ENCODE measurements around the gene LINS1. TPM values are rescaled to one million over a fixed set of nuclear protein-coding genes. Genes with fewer than 3 reads are reported as not detected.

Gene LINS1
- total RNA-seq, 2 donors from 2014 or later, result 6.1 to 8.0 TPM

DNA sequence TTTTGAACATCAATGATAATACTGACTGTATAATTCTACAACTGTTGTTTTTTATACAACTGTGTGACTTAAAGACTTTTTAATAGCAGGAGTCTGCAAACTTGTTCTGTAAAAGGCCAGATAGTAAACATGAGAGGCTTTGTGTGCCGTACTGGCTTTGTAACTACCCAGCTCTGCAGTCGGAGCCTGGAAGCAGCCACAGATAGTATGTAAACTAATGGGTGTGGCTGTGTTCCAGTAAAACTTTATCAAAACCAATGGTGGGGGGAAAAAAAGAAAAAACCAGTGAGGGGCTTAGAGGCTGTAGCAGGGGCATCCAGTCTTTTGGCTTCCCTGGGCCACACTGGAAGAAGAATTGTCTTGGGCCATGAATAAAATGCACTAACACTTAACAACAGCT lies 12.4 kb upstream of the LINS1 start:
- no peaks in the 10 kb centered on the region for H3K27me3 Mint-ChIP-seq (ENCODE audit: insufficient read depth)
- H3K4me3 Mint-ChIP-seq, result no peak overlapping the region
- Histone ChIP-seq H3K9ac (ENCODE audit: extremely low read depth, low read length, poor library complexity, severe bottlenecking) (no peak overlapping the region), H3K27me3 (ENCODE audit: control insufficient read depth, insufficient read depth, low read length, poor library complexity, severe bottlenecking) (no peaks in the 10 kb centered on the region), H3K36me3 (ENCODE audit: control insufficient read depth, insufficient read depth, low read length) (peaks cover 46% of the 10 kb centered on the region), H3K4me1 (ENCODE audit: control insufficient read depth, insufficient read depth, low read length) (no peaks in the 10 kb centered on the region), H3K9me3 (ENCODE audit: control insufficient read depth, low read length) (no peaks in the 10 kb centered on the region), H3K27ac (ENCODE audit: low read depth, low read length) (no peak overlapping the region), H3K4me3 (ENCODE audit: low read length) (no peak overlapping the region)
- 97 to 100% methylated on average over 2 of the region's 2 CpGs for WGBS, 2 experiments (ENCODE audit: insufficient coverage in 1 of 2, insufficient read length in 1 of 2)
- TF ChIP-seq CTCF (conservative IDR thresholded peaks at IDR 0.05), result no peak
- H3K9me3 Mint-ChIP-seq, result no peaks in the 10 kb centered on the region
- H3K36me3 Mint-ChIP-seq (ENCODE audit: low read depth), result peaks cover 55% of the 10 kb centered on the region
- H3K27ac Mint-ChIP-seq, result no peak overlapping the region
- H3K4me1 Mint-ChIP-seq, result no peaks in the 10 kb centered on the region
- DNase-seq, result no peak

DNA sequence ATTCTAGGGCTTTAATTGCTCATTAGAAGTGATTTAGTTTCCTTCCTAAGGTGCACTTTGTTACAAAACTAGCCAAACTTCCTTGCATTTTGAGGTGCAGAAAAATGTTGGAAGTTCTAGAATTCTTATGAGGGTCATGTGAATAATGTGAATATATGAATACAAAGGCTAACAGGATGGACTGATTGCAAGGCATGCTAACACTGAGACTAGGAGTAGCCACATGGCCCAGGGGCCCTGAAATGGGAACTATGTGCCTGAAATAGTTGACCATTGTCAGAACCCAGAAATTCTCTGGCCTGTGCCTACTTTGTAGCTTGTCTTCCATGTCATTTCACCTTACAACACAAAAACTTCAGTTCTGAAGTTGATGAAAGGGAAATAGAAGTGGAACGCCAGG lies 11.2 kb upstream of the LINS1 start:
- Mint-ChIP-seq H3K9me3 (no peaks in the 10 kb centered on the region), H3K36me3 (ENCODE audit: low read depth) (peaks cover 53% of the 10 kb centered on the region), H3K4me1 (no peaks in the 10 kb centered on the region), H3K27me3 (ENCODE audit: insufficient read depth) (no peaks in the 10 kb centered on the region), H3K4me3 (no peak overlapping the region), H3K27ac (no peak overlapping the region)
- WGBS, 2 experiments (ENCODE audit: insufficient coverage in 1 of 2, insufficient read length in 1 of 2), result 91% methylated on average over 1 of the region's 1 CpG; no CpG with 5 or more reads in 1 of the 2 experiments
- no peak for TF ChIP-seq CTCF (conservative IDR thresholded peaks at IDR 0.05)
- DNase-seq, result no peak
- H3K4me1 ChIP-seq (ENCODE audit: control insufficient read depth, insufficient read depth, low read length), result no peaks in the 10 kb centered on the region
- H3K9me3 ChIP-seq (ENCODE audit: control insufficient read depth, low read length), result no peaks in the 10 kb centered on the region
- H3K36me3 ChIP-seq (ENCODE audit: control insufficient read depth, insufficient read depth, low read length), result peaks cover 53% of the 10 kb centered on the region
- H3K27ac ChIP-seq (ENCODE audit: low read depth, low read length), result no peak overlapping the region
- no peak overlapping the region for H3K4me3 ChIP-seq (ENCODE audit: low read length)
- H3K9ac ChIP-seq (ENCODE audit: extremely low read depth, low read length, poor library complexity, severe bottlenecking), result no peak overlapping the region
- H3K27me3 ChIP-seq (ENCODE audit: control insufficient read depth, insufficient read depth, low read length, poor library complexity, severe bottlenecking), result no peaks in the 10 kb centered on the region

DNA sequence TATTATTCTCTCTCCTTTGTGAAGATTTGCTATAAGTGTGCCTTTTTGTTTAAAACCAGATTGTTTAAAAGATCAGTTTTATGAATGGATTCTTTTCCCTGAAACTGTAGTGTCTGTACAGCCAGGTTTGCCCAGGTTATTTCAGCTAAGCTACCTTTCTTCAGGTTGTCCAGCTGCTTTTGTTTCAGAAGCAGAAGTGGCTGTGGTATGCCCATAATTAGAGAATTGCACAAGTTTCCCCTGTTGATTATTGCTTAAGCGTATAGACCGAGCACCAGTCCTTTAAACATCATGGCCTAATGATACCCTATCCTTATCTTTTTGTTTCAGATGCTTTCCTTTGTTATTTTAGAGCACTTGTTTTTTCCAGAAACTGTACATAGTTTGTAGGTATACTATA lies 10.6 kb upstream of the LINS1 start:
- H3K9me3 ChIP-seq (ENCODE audit: control insufficient read depth, low read length), result no peaks in the 10 kb centered on the region

More for the DNA sequence above, 10.6 kb upstream of the LINS1 start:
- Histone ChIP-seq H3K36me3 (ENCODE audit: control insufficient read depth, insufficient read depth, low read length) (peaks cover 60% of the 10 kb centered on the region), H3K4me3 (ENCODE audit: low read length) (no peak overlapping the region), H3K27me3 (ENCODE audit: control insufficient read depth, insufficient read depth, low read length, poor library complexity, severe bottlenecking) (no peaks in the 10 kb centered on the region), H3K9ac (ENCODE audit: extremely low read depth, low read length, poor library complexity, severe bottlenecking) (no peak overlapping the region), H3K27ac (ENCODE audit: low read depth, low read length) (no peak overlapping the region), H3K4me1 (ENCODE audit: control insufficient read depth, insufficient read depth, low read length) (no peaks in the 10 kb centered on the region)
- Mint-ChIP-seq H3K36me3 (ENCODE audit: low read depth) (peaks cover 55% of the 10 kb centered on the region), H3K4me1 (no peaks in the 10 kb centered on the region), H3K4me3 (no peak overlapping the region), H3K27ac (no peak overlapping the region), H3K9me3 (no peaks in the 10 kb centered on the region), H3K27me3 (ENCODE audit: insufficient read depth) (no peaks in the 10 kb centered on the region)
- WGBS, 2 experiments (ENCODE audit: insufficient coverage in 1 of 2, insufficient read length in 1 of 2), result 90 to 100% methylated on average over 2 of the region's 2 CpGs
- DNase-seq, result no peak
- TF ChIP-seq CTCF (conservative IDR thresholded peaks at IDR 0.05), result no peak
